22Rv1 (cell line): ENCODE data around the gene CCR5.
"Not testable (repeated sequence)": the region's sequence is repeated elsewhere in the genome, so short reads cannot be mapped to it uniquely, and the experiment has no call there.

Experiments used
- ZFX ChIP-seq: fragments of 450-650 bp; IDR thresholded peaks from 2 replicates; pipeline ENCODE4 v1.6.1; 2017; ENCODE audit warnings: antibody characterized with exemption, borderline replicate concordance
- TF ChIP-seq, protein P1 (sequence below): fragments of 450-650 bp; IDR thresholded peaks from 2 replicates; pipeline ENCODE4 v1.5.1; 2017; ENCODE audit warnings: mild to moderate bottlenecking

DNA sequence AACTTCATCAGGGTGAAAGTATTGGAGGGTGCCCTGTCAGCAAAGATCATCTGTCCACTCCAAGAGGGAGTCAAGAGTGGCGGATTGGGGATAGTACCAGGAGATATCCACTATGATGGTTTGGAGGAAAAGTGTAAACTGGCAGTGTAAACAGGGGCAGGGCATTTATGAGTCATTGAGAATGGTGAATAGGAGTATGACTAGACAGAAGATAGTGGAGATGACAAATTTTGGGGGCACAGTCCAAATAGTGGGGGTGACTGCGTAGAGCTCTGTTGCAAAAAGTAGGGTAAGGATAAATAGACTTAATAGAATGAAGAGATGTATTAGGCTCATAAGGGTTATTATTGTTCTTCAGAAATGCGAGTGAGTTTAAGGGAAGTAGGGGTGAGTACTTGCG lies 18.1 kb downstream of the CCR5 start:
- TF ChIP-seq, protein P1, sequence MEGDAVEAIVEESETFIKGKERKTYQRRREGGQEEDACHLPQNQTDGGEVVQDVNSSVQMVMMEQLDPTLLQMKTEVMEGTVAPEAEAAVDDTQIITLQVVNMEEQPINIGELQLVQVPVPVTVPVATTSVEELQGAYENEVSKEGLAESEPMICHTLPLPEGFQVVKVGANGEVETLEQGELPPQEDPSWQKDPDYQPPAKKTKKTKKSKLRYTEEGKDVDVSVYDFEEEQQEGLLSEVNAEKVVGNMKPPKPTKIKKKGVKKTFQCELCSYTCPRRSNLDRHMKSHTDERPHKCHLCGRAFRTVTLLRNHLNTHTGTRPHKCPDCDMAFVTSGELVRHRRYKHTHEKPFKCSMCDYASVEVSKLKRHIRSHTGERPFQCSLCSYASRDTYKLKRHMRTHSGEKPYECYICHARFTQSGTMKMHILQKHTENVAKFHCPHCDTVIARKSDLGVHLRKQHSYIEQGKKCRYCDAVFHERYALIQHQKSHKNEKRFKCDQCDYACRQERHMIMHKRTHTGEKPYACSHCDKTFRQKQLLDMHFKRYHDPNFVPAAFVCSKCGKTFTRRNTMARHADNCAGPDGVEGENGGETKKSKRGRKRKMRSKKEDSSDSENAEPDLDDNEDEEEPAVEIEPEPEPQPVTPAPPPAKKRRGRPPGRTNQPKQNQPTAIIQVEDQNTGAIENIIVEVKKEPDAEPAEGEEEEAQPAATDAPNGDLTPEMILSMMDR = not testable (repeated sequence)
- TF ChIP-seq ZFX = not testable (repeated sequence)
